SK-MEL-5 (cell line): ENCODE data around the gene CLEC19A. TPM values are rescaled to one million over a fixed set of nuclear protein-coding genes. Genes with fewer than 3 reads are reported as not detected.
"Not testable (repeated sequence)": the region's sequence is repeated elsewhere in the genome, so short reads cannot be mapped to it uniquely, and the experiment has no call there.

Experiments
- DNase-seq: peaks from one replicate; pipeline ENCODE4 v3.0.0-alpha.2; 2016; ENCODE audit warnings: low read depth, low spot score
- in situ Hi-C: cut with HindIII; loops from 2 replicates; pipeline ENCODE4 v1.10.0; 2016; ENCODE audit warnings: low sequenced_read_pairs, high pct_unique_total_duplicates, low pct_unique_long_range_greater_than_20kb
- total RNA-seq: library from RNA; depleted of rRNA; stranded (reverse); fragments of >200 nt; shearing (Covaris generic); gene quantifications from 2 replicates; pipeline ENCODE4 v1.2.3, GENCODE V29; 2014

CLEC19A gene
- total RNA-seq, 1 experiment from 2014 or later: not detected

DNA sequence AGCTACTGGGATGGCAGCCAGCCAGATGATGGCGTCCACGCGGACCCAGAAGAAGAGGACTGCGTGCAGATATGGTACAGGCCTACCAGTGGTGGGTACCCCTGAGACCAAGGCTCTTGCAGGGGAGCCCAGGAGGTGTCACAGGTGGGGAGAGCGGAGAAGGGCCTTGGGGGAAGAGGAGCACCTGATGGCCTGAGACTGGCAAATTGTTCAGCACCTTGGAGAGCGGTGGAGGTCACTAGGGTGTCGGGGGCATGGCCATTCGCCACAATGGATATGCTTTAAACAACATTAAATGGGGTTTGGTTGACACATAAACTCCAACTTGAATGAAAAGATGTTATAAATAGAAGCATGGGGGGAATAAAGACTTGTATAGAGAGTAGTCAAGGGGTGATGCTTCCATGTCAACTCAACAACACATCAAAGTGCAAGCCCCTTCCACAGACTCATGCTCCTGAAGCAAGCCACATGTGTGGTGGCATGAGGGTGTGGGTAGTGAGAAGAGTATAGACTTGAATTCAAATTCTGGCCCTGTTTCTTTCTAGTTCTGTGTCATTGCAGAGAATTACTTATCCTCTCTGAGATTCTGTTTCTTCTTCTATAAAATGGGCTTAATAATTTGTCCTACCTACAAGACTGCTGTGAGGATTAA lies 22.2 kb downstream of the CLEC19A start:
- in situ Hi-C loops: no loop called here
- DNase-seq: no peak

DNA sequence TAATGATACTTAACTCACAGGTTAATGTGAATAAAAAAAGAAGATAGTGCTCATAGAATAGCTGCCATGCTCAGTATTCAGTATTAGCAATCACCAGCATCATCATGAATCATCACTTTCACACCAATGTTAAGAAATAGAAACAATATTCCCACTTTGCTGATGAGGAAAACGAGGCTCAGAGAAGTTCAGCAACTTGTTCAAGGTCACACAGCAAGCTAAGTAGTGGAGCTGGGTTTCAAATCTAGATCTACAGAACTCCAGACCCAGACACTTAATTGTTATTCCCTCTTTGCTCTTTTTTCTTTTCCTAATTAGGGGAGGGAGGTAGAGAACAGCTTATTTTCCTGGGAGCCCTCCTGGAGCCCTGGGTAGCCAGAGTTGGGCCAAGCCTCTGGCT lies 22.9 kb downstream of the CLEC19A start:
- in situ Hi-C loops: no loop called here
- DNase-seq: no peak

- DNase-seq: no peak
- in situ Hi-C loops: no loop called here
Measured at GRCh38 chr16:19309178-19309577, 23.6 kb downstream of the CLEC19A start.

DNA sequence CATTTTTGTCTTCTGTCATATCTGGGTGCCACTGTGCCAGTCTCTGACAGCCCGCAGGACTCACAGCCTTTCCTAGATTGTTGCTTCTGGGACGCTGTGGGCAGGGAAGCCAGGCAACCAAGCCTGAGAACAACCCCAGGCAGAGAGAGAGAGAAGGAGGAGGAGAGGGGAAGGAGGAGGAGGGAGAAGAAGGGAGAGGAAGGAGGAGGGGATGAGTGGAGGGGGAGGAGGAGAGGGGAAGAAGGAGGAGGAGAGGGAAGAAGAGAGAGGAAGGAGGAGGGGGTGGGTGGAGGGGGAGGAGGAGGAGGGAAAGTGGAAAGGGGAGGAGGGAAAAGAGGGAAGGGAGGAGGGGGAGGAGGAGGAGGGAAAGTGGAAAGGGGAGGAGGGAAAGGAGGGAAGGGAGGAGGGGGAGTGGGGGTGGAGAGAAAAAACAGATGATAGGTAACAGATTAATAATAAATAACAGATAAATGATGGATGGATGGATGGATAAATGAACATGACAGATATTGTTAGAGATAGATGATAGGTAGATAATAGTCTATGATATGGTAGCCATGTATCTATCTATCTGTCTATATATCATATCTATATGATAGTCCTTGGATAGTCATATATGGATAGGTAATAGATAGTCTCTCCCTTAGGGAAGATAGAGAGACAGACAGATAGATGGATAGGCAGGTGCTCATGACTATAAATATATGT lies 29.3 kb downstream of the CLEC19A start:
- DNase-seq: no peak
- in situ Hi-C loops: no loop called here

DNA sequence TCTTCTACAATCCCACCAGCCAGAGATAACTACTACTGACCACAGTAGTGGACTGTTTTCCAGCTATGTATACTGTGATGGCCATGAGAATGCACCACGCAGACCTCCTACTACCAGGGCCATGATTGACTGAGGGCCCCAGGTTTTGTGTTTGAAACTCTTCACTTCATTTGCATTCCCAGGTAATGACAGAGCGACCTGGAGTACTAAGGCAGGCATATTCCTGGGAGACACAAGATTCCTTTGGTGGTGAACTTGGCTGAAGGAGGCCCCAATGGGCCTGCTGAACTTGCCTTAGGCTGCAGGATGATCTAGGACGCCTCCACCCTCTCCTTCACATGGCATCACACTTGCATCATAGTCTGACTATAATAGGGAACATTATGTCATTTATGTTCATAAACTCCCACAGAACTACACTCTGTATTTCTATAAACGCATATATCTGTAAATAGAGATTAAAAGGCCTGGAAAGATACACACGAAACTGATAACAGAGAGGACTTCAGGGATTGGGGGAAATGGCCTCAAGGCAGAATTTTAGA lies 30.4 kb downstream of the CLEC19A start:
- DNase-seq: no peak
- in situ Hi-C loops: no loop called here

DNA sequence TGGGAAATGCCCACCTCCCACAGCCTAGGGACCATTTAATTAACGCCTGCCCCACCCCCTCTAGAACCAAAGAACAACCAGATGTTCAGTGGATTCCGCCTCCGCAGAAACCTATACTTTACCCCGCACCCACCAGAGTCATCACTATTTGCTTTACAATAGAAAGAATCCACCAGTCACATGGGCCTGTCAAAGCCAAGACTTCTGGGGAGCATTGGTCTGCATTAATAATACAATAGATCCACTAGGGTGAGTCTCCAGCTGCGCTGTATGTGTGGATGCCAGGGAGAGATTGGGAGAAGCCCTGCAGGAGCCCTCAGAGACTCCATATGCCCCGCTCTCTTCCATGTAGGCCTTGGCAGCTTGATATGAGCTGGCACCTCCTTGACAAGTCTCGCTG lies 31.3 kb downstream of the CLEC19A start:
- in situ Hi-C loops: no loop called here
- DNase-seq: no peak

DNA sequence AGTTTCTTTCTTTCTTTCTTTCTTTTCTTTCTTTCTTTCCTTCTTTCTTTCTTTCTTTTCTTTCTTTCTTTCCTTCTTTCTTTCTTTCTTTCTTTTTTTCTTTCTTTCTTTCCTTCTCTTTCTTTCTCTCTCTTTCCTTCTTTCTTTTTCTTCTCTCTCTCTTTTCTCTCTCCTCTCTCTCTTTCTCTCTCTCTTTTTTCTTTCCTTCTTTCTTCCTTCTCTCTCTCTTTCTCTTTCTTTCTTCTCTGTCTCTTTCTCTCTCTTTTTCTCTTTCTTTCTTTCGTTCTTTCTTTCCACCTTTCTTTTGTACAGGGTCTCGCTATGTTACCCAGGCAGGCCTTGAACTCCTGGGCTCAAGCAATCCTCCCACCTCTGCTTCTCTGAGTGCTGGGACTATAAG lies 35.7 kb downstream of the CLEC19A start:
- DNase-seq, in situ Hi-C loops: not testable (repeated sequence)

DNA sequence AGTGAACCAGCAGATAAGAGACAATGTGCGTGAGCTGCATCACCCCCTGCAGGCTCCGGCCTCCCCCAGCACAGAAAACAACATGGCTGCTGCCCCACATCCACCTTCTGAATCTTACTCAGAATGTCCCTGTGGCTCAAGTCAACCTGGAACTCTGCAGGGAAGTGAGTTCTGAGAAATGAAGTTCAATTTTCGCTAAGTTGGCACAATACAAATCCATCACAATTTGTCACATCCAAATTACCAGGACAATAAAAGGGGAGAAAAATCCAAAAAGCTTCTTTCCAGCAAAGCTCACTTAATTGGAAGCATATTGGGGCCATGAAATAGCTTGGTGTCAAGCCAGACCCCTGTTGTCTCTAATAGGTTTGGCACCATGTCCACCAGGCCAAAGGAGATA lies 38.1 kb downstream of the CLEC19A start:
- no peak for DNase-seq
- in situ Hi-C loops: no loop called here

DNA sequence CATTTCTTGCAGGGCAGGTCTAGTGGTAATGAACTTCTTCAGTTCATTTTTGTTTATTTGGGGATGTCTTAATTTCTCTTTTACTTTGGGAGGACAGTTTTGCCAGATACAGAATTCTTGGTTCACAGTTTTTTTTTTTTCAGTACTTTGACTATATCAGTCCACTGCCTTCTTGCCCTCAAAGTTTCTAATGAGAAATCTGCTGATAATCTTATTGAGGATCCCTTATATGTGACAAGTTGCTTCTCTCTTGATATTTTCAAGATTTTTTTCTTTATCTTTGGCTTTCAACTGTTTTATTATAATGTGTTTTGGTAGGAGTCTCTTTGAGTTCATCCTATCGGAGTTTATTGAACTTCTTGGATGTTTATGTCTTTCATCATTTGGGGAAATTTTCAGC lies 42.8 kb downstream of the CLEC19A start:
- in situ Hi-C loops: no loop called here
- DNase-seq: no peak

GRCh38 chr16:19329932-19330331 lies 44.4 kb downstream of the CLEC19A start:
- DNase-seq: no peak
- in situ Hi-C loops: no loop called here

DNA sequence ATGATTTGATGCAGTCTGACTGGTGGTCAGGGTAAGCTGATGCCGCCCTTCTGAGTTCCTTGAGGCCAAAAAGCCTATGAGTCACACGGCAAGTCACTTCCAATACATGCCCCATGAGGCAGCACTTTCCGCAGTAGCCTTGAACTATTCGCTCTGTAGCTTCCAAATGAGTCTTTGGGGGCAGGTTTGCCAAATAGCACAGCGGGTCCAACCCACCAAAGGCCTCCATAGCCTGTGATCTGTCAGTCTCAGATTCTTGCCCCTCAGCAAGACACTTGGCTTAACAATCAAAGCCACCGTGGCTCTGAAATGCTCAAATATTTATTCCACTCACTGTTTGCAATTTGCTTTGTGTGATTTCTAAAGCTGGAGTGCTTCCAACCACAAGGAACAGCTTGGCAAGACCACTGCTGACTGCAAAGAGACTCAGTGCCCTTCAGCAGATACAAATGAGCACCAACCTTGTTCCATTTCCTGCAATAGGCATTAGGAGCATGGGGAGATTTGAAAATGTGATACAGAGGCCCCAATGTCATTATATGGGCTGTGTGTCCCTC lies 45.4 kb downstream of the CLEC19A start:
- in situ Hi-C loops: no loop called here
- DNase-seq: peak; percentile 23

DNA sequence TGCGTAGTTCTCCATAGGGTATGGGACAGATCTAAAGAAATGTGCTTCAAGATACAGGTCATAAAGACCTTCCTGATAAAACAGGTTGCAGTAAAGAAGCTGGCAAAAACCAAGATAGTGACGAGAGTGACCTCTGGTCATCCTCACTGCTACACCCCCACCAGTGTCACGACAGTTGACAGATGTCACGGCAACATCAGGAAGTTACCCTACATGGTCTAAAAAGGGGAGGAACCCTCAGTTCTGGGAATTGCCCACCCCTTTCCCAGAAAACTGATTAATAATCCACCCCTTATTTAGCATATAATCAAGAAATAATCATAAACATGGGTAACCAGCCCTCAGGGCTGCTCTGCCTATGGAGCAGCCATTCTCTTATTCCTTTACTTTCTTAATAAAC lies 46.3 kb downstream of the CLEC19A start:
- in situ Hi-C loops: no loop called here
- DNase-seq: no peak

- in situ Hi-C loops: no loop called here
- DNase-seq: peak; percentile 52
Measured at GRCh38 chr16:19338335-19338734, 52.8 kb downstream of the CLEC19A start.

DNA sequence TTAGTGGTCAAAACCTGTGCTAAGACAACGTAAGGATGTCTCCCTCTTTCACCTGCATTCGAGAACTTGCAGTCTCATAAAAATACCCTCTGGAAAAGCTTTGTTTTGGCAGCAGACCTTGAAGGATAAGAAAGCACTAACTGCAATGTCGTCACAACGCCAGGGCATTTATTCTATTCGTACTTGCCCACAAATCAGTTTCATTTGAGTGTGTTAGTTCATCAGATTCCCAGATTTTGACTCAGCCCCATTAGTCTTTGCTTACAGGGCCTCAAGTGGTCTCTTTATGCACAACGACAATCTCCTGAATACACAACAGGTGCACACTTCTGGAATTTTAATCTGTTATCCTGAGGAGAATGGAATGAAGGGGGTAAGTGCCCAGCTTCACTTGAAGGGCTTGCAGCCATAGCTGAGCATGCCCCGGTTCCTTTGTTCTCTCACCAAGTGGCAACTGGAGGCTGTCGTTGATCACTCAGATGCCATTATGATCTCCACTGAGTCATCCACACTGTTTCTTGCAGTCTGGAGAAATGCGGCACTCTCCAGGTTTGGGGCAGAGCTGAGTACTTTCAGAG lies 58.8 kb downstream of the CLEC19A start:
- DNase-seq: no peak
- in situ Hi-C loops: no loop called here

GRCh38 chr16:19344980-19345379 lies 59.4 kb downstream of the CLEC19A start:
- in situ Hi-C loops: no loop called here
- DNase-seq: no peak

GRCh38 chr16:19346335-19346922 lies 60.9 kb downstream of the CLEC19A start:
- in situ Hi-C loops: no loop called here
- DNase-seq: no peak

DNA sequence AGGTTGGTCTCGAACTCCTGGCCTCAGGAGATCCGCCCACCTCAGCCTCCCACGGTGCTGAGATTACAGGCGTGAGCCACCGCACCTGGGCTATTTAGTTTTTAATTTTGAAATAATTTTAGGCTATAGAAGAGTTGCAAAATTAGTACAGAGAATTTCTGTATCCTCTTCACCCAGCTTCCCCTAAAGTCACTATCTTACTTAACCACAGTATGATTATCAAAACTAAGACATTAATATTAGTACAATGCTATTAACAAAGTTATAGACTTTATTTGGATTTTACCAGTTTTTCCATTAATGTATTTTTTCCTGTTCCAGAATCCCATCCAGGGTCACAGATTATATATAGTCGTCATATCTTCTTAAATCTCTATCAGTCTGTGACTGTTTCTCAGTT lies 62.6 kb downstream of the CLEC19A start:
- in situ Hi-C loops: no loop called here
- no peak for DNase-seq

- in situ Hi-C loops: no loop called here
Measured at GRCh38 chr16:19348578-19349315, 63.2 kb downstream of the CLEC19A start.

More at GRCh38 chr16:19348578-19349315, 63.2 kb downstream of the CLEC19A start:
- no peak for DNase-seq
